CD4-positive, alpha-beta T cell (primary cell): ENCODE data around the gene MMAB. TPM values are rescaled to one million over a fixed set of nuclear protein-coding genes. Genes with fewer than 3 reads are reported as not detected.

Experiments used
- ATAC-seq: fragments of 200-7000 bp; cut with Tn5 transposase; one replicate; pipeline ENCODE4 v1.10.0; 2022; ENCODE audit warnings: mild to moderate bottlenecking; ENCODE audit not compliant: poor library complexity
- CTCF ChIA-PET: fragments of 350-600 bp; sonication (Branson Sonifier 250); formaldehyde crosslinking; loops from one replicate; lab custom pipeline; 2021; ENCODE audit warnings: antibody characterized with exemption, inconsistent platforms; lab: Charles Lee
- POLR2A ChIA-PET: fragments of 350-600 bp; sonication (Branson Sonifier 250); formaldehyde crosslinking; loops from one replicate; lab custom pipeline; 2021; ENCODE audit warnings: antibody characterized with exemption, inconsistent platforms; lab: Charles Lee
- DNase-seq, 14 experiments: peaks; one replicate each; pipeline ENCODE4 v3.0.0-alpha.2; 2013 to 2020; ENCODE audit warnings: mixed read lengths in 2 of 14
- H3K27ac ChIP-seq, 2 donors: one replicate each; pipeline versions ENCODE4 v1.5.1 to v1.7.0; 2013; ENCODE audit warnings: low read length in 2 of 2, low read depth in 1 of 2, mild to moderate bottlenecking in 1 of 2
- H3K27me3 ChIP-seq, 2 experiments: 1 replicate in 1 of 2; 2 replicates in 1 of 2; pipeline versions ENCODE4 v1.6.1 to v1.7.0; 2013; ENCODE audit warnings: low read length in 2 of 2, control low read depth in 1 of 2, mild to moderate bottlenecking in 1 of 2, moderate library complexity in 1 of 2; ENCODE audit not compliant: insufficient read depth in 2 of 2, control insufficient read depth in 1 of 2
- H3K36me3 ChIP-seq: one replicate; pipeline ENCODE4 v1.6.1; 2013; ENCODE audit warnings: low read length, control low read depth; ENCODE audit not compliant: insufficient read depth
- H3K4me1 ChIP-seq: one replicate; pipeline ENCODE4 v1.6.1; 2013; ENCODE audit warnings: low read length, control low read depth; ENCODE audit not compliant: insufficient read depth
- H3K4me3 ChIP-seq: one replicate; pipeline ENCODE4 v1.5.1; 2013; ENCODE audit warnings: mild to moderate bottlenecking, low read length, moderate library complexity
- H3K9me3 ChIP-seq, 2 experiments: 1 replicate in 1 of 2; 2 replicates in 1 of 2; pipeline versions ENCODE4 v1.6.1 to v1.7.0; 2013; ENCODE audit warnings: low read length in 2 of 2, mild to moderate bottlenecking in 2 of 2, control low read depth in 1 of 2, moderate library complexity in 1 of 2; ENCODE audit not compliant: control insufficient read depth in 1 of 2, insufficient read depth in 1 of 2
- H3K27ac Mint-ChIP-seq: one replicate; pipeline ENCODE4 v1.8.0; 2020; ENCODE audit warnings: mixed read lengths
- H3K27me3 Mint-ChIP-seq: one replicate; pipeline ENCODE4 v1.8.0; 2021; ENCODE audit warnings: mixed read lengths
- H3K36me3 Mint-ChIP-seq: one replicate; pipeline ENCODE4 v1.8.0; 2021; ENCODE audit warnings: low read depth, mixed read lengths
- H3K4me1 Mint-ChIP-seq: one replicate; pipeline ENCODE4 v1.8.0; 2021; ENCODE audit warnings: low read depth, mixed read lengths
- H3K4me3 Mint-ChIP-seq: one replicate; pipeline ENCODE4 v1.8.0; 2020; ENCODE audit warnings: mild to moderate bottlenecking, mixed read lengths
- H3K9me3 Mint-ChIP-seq: one replicate; pipeline ENCODE4 v1.8.0; 2020; ENCODE audit warnings: mixed read lengths
- CTCF ChIP-seq: fragments of 200-600 bp; IDR thresholded peaks from one replicate; pipeline ENCODE4 v1.8.0; 2022; ENCODE audit warnings: antibody characterized with exemption, mild to moderate bottlenecking
- intact Hi-C, 2 experiments: fragments of 100-400 bp; cut with DNase I in 1 of 2; cut with micrococcal nuclease in 1 of 2; formaldehyde crosslinking; loops; one replicate each; pipeline versions ENCODE4 v1.15.1 to v1.9.0; 2023 to 2025; cut with DNase I, micrococcal nuclease
- total RNA-seq, 174 experiments: library from RNA in 2 of 174; stranded (reverse) in 2 of 174; gene quantifications; one replicate each; pipeline ENCODE4 v1.2.3 and lab custom pipeline; 2021 to 2026

MMAB gene
- total RNA-seq, 2 experiments from 2014 or later, result 8.6 to 9.2 TPM

- H3K4me3 ChIP-seq, result no peak overlapping the region
- POLR2A ChIA-PET, result no interaction called here
- H3K9me3 Mint-ChIP-seq, result no peaks in the 10 kb centered on the region
- intact Hi-C loops, result loop anchor here in 1 of 2 experiments (5.0 to 10.0 kb wide), 8 partner anchors 300 to 1893 kb away; partner anchors contain the start of genes ANKRD13A, ATP2A2, FICD and GIT2
- ATAC-seq (no peak), DNase-seq (no peak)
- H3K36me3 ChIP-seq, result peaks cover 58% of the 10 kb centered on the region
- H3K9me3 ChIP-seq, result no peaks in the 10 kb centered on the region
- no peaks in the 10 kb centered on the region for H3K27me3 ChIP-seq
- TF ChIP-seq CTCF, result no peak
- CTCF ChIA-PET, result no interaction called here
- no peak overlapping the region for H3K27ac Mint-ChIP-seq
- peaks cover 29% of the 10 kb centered on the region for H3K4me1 Mint-ChIP-seq
- no peak overlapping the region for H3K4me3 Mint-ChIP-seq
- peaks cover 70% of the 10 kb centered on the region for H3K36me3 Mint-ChIP-seq
- H3K4me1 ChIP-seq, result peaks cover 18% of the 10 kb centered on the region
- no peak overlapping the region for H3K27ac ChIP-seq
- no peaks in the 10 kb centered on the region for H3K27me3 Mint-ChIP-seq
These were observed 4.0 kb upstream of the MMAB start for GRCh38 chr12:109577311-109577710.

DNA sequence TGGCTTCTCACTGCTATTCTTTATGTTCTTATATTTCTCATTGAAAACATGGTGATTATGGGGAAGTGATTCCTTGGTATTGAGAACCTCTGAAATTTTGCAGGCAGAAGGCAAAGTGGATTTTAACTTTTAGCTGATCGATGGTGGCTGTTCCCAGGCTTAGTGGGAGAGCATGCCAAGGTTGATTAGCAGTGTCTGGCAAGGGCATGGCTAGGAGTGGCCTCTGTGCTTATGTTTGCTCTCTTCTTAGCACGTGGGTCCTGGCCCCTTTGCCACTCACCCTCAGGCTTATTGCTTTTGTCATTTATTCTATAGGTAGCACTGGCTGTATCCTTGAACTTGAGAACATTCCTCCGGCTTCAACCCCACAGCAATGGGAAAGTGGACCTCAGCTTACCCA, 2.4 kb upstream of the MMAB start:
- Mint-ChIP-seq H3K4me3 (no peak overlapping the region), H3K36me3 (peaks cover 61% of the 10 kb centered on the region), H3K9me3 (no peaks in the 10 kb centered on the region), H3K27ac (no peak overlapping the region), H3K4me1 (peaks cover 29% of the 10 kb centered on the region), H3K27me3 (no peaks in the 10 kb centered on the region)
- CTCF ChIA-PET, result interaction anchor here (2.7 kb wide), 1 partner anchor 22 kb away, joined by 12 read pairs; no protein-coding TSS in a partner anchor
- ATAC-seq (no peak), DNase-seq (no peak)
- Histone ChIP-seq H3K27ac (no peak overlapping the region), H3K4me3 (no peak overlapping the region), H3K4me1 (peaks cover 19% of the 10 kb centered on the region), H3K9me3 (no peaks in the 10 kb centered on the region), H3K36me3 (peaks cover 45% of the 10 kb centered on the region), H3K27me3 (no peaks in the 10 kb centered on the region)
- intact Hi-C loops, result loop anchor here in 1 of 2 experiments (2.0 to 10.0 kb wide), 9 partner anchors 99 to 1891 kb away; partner anchors contain the start of genes ANKRD13A, ATP2A2, FICD and GIT2
- no peak for TF ChIP-seq CTCF
- POLR2A ChIA-PET, result no interaction called here

DNA sequence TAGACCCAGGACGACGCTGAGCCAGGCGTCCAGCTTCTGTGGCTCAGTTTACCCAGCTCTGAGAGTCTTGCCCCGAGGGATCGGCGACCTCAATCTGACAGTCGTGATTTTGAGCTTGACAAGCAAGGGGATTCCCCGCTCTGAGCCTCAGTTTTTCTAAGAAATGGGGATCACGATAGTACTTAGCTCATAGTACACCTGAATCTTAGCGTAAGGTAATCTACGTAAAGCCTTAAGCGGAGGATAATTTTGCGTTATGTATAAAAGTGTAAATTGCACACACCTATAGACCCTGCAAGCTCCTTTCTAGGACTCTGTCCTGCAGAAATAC, 575 bp upstream of the MMAB start:
- no peaks in the 10 kb centered on the region for H3K27me3 Mint-ChIP-seq
- H3K4me1 Mint-ChIP-seq, result peaks cover 29% of the 10 kb centered on the region
- H3K27ac ChIP-seq, result peak overlapping the region; percentile 46 to 60
- H3K27me3 ChIP-seq, result no peaks in the 10 kb centered on the region
- peaks cover 66% of the 10 kb centered on the region for H3K36me3 Mint-ChIP-seq
- peak overlapping the region; percentile 99 for H3K4me3 Mint-ChIP-seq
- DNase-seq, result no peak
- no peaks in the 10 kb centered on the region for H3K9me3 Mint-ChIP-seq
- peak overlapping the region; percentile 78 for H3K4me3 ChIP-seq
- no peak for TF ChIP-seq CTCF
- CTCF ChIA-PET, result interaction anchor here (0.6 to 2.7 kb wide), 4 partner anchors 23 to 989 kb away, joined by 3 to 12 read pairs (median 5); no protein-coding TSS in a partner anchor
- peak overlapping the region; percentile 95 for H3K27ac Mint-ChIP-seq
- no peaks in the 10 kb centered on the region for H3K9me3 ChIP-seq
- peaks cover 29% of the 10 kb centered on the region for H3K36me3 ChIP-seq
- POLR2A ChIA-PET, result interaction anchor here (0.6 to 2.5 kb wide), 6 partner anchors 9 to 1011 kb away, joined by 4 to 11 read pairs (median 5); partner anchors contain the start of genes FAM222A, ISCU, KCTD10 and UBE3B
- intact Hi-C loops, result loop anchor here (1.0 to 10.0 kb wide), 10 partner anchors 97 to 1889 kb away; partner anchors contain the start of genes ALKBH2 (in 1 of the 2), ANKRD13A (in 1 of the 2), ATP2A2 (in 1 of the 2) and FAM222A (in 1 of the 2)
- H3K4me1 ChIP-seq, result peaks cover 19% of the 10 kb centered on the region
- peak; percentile 5 for ATAC-seq
